Nephron (organoid): ENCODE measurements around the gene APC.

Experiments used
- H3K27ac Mint-ChIP-seq, 3 experiments: 2 replicates each; pipeline ENCODE4 v1.8.0; 2020; ENCODE audit warnings: mixed read lengths in 3 of 3, mild to moderate bottlenecking in 2 of 3, moderate library complexity in 1 of 3
- H3K27me3 Mint-ChIP-seq: 2 replicates; pipeline ENCODE4 v1.8.0; 2021; ENCODE audit warnings: low read depth, mild to moderate bottlenecking, moderate library complexity, mixed read lengths
- H3K36me3 Mint-ChIP-seq: 2 replicates; pipeline ENCODE4 v1.8.0; 2020; ENCODE audit warnings: low read depth, mixed read lengths
- H3K4me1 Mint-ChIP-seq: 2 replicates; pipeline ENCODE4 v1.8.0; 2020; ENCODE audit warnings: mixed read lengths
- H3K4me3 Mint-ChIP-seq, 3 experiments: 2 replicates each; pipeline ENCODE4 v1.8.0; 2020; ENCODE audit warnings: mild to moderate bottlenecking in 3 of 3, mixed read lengths in 3 of 3, moderate library complexity in 2 of 3
- H3K9me3 Mint-ChIP-seq: 2 replicates; pipeline ENCODE4 v1.8.0; 2020; ENCODE audit warnings: mixed read lengths
- CTCF ChIP-seq, 3 experiments: fragments of 200-600 bp; sonication (generic); IDR thresholded peaks; one replicate each; pipeline ENCODE4 v1.5.0; 2021; ENCODE audit warnings: antibody characterized with exemption in 3 of 3; ENCODE audit not compliant: unreplicated experiment in 3 of 3

The APC gene

DNA sequence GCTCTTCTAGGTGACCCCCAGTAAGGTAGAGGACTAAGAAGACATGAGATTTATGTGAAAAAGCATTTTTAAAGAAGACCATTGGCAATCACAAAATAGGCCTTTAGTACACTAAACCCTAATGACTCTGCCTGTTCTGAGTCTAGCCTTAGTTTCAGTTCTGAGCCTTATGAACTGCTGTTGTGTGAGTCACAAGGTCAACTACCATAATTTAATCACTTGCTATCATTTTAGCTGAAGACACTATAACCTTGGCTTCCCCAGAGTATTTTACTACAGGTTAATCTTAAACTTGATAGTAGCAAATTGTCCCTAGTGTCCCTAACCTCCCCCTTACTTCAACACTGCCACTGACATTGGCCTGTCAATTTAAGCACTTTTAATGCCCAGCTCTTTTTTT, 34.4 kb downstream of the APC start:
- Mint-ChIP-seq H3K9me3 (no peaks in the 10 kb centered on the region), H3K4me3 (no peak overlapping the region), H3K27me3 (no peaks in the 10 kb centered on the region), H3K4me1 (no peaks in the 10 kb centered on the region), H3K27ac (no peak overlapping the region), H3K36me3 (peaks cover 45% of the 10 kb centered on the region)
- TF ChIP-seq CTCF (IDR thresholded peaks at IDR 0.05; ENCODE audit: unreplicated experiment in 3 of 3): no peak

GRCh38 chr5:112776301-112776856, 38.7 kb downstream of the APC start:
- Mint-ChIP-seq H3K9me3 (no peaks in the 10 kb centered on the region), H3K27ac (no peak overlapping the region), H3K36me3 (peaks cover 51% of the 10 kb centered on the region), H3K4me3 (no peak overlapping the region), H3K27me3 (no peaks in the 10 kb centered on the region), H3K4me1 (no peaks in the 10 kb centered on the region)
- no peak for TF ChIP-seq CTCF (IDR thresholded peaks at IDR 0.05; ENCODE audit: unreplicated experiment in 3 of 3)

GRCh38 chr5:112779531-112779930, 41.8 kb downstream of the APC start:
- no peak for TF ChIP-seq CTCF (IDR thresholded peaks at IDR 0.05; ENCODE audit: unreplicated experiment in 3 of 3)

DNA sequence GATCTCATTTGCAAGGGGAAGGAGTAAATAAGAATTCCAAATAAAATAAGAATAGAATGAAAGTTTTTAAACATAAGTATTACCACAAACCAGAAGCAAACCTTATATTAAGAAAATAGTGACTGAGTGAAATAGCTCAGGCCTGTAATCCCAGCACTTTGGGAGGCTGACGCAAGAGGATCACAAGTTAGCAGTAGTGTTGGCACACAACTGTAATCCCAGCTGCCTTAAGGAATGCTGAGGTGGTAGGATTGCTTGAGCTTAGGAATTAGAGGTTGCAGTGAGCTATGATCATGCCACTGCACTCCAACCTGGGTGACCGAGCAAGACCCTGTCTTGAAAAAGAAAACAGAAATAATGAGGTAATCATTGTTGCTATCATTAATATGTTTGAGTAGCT, 47.0 kb downstream of the APC start:
- H3K4me3 Mint-ChIP-seq: no peak overlapping the region
- H3K4me1 Mint-ChIP-seq: no peaks in the 10 kb centered on the region
- H3K9me3 Mint-ChIP-seq: no peaks in the 10 kb centered on the region
- no peak for TF ChIP-seq CTCF (IDR thresholded peaks at IDR 0.05; ENCODE audit: unreplicated experiment in 3 of 3)
- H3K27ac Mint-ChIP-seq: no peak overlapping the region
- no peaks in the 10 kb centered on the region for H3K27me3 Mint-ChIP-seq
- peaks cover 36% of the 10 kb centered on the region for H3K36me3 Mint-ChIP-seq

More at GRCh38 chr5:112779531-112779930, 41.8 kb downstream of the APC start:
- H3K27me3 Mint-ChIP-seq: no peaks in the 10 kb centered on the region
- peaks cover 52% of the 10 kb centered on the region for H3K36me3 Mint-ChIP-seq
- no peaks in the 10 kb centered on the region for H3K4me1 Mint-ChIP-seq
- no peaks in the 10 kb centered on the region for H3K9me3 Mint-ChIP-seq
- H3K27ac Mint-ChIP-seq: no peak overlapping the region
- no peak overlapping the region for H3K4me3 Mint-ChIP-seq

- H3K27me3 Mint-ChIP-seq: no peaks in the 10 kb centered on the region
- no peak overlapping the region for H3K4me3 Mint-ChIP-seq
- H3K36me3 Mint-ChIP-seq: peaks cover 18% of the 10 kb centered on the region
- no peak overlapping the region for H3K27ac Mint-ChIP-seq
- no peaks in the 10 kb centered on the region for H3K9me3 Mint-ChIP-seq
- no peak for TF ChIP-seq CTCF (IDR thresholded peaks at IDR 0.05; ENCODE audit: unreplicated experiment in 3 of 3)
- H3K4me1 Mint-ChIP-seq: no peaks in the 10 kb centered on the region
These were observed 49.6 kb downstream of the APC start for GRCh38 chr5:112787261-112787660.

DNA sequence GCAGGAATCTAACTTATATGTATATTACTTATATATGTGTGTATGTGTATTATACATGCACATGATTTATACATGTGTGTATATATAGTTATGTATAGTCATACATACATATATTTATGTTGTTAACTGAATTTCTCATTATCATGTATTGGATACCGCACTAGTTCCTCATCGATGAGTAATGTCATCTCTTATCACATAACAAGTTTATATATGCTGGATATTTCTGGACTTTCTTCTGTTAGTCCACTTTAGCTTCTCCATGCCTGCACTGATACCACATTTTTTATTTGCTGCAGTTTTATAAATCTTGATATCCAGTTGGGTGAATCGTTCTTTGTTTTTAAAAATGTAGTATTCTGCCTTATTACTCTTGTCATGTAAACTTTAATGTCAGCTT, 50.2 kb downstream of the APC start:
- H3K4me3 Mint-ChIP-seq: no peak overlapping the region
- TF ChIP-seq CTCF (IDR thresholded peaks at IDR 0.05; ENCODE audit: unreplicated experiment in 3 of 3): no peak
- no peak overlapping the region for H3K27ac Mint-ChIP-seq
- peaks cover 15% of the 10 kb centered on the region for H3K36me3 Mint-ChIP-seq
- H3K27me3 Mint-ChIP-seq: no peaks in the 10 kb centered on the region
- no peaks in the 10 kb centered on the region for H3K4me1 Mint-ChIP-seq
- H3K9me3 Mint-ChIP-seq: no peaks in the 10 kb centered on the region
